Left ventricle myocardium inferior (tissue), 1 donor: ENCODE data around the gene NT5M. TPM values are rescaled to one million over a fixed set of nuclear protein-coding genes. Genes with fewer than 3 reads are reported as not detected.

ENCODE experiments used
- DNase-seq: peaks from one replicate; pipeline ENCODE4 v3.0.0-alpha.2; 2020
- H3K27ac ChIP-seq: fragments of 200-600 bp; replicated peaks from 2 replicates; pipeline ENCODE4 v1.8.0; 2021
- H3K27me3 ChIP-seq: fragments of 200-600 bp; 2 replicates; pipeline ENCODE4 v1.8.0; 2021; ENCODE audit warnings: low read depth
- H3K36me3 ChIP-seq: fragments of 200-600 bp; 2 replicates; pipeline ENCODE4 v1.8.0; 2021
- H3K4me1 ChIP-seq: fragments of 200-600 bp; 2 replicates; pipeline ENCODE4 v1.8.0; 2021
- H3K4me3 ChIP-seq: fragments of 200-600 bp; 2 replicates; pipeline ENCODE4 v1.8.0; 2021; ENCODE audit warnings: mild to moderate bottlenecking, moderate library complexity
- H3K9me3 ChIP-seq: fragments of 200-600 bp; replicated peaks from 2 replicates; pipeline ENCODE4 v1.8.0; 2021
- intact Hi-C: fragments of 100-400 bp; cut with micrococcal nuclease; formaldehyde crosslinking; loops from one replicate; pipeline ENCODE4 v1.11.0; 2022
- total RNA-seq: library from RNA; stranded (reverse); fragmentation: NEBNext Ultra II Directional; extraction: Animal tissue kit (Norgen Biotek cat#: 25700); gene quantifications from one replicate; pipeline ENCODE4 v1.2.1, GENCODE V29; 2021
- TF ChIP-seq, protein P1 (sequence below): fragments of 200-600 bp; IDR thresholded peaks from 2 replicates; pipeline ENCODE4 v1.8.0; 2021; ENCODE audit warnings: antibody characterized with exemption, mild to moderate bottlenecking, borderline replicate concordance
- donor health status: DM: no; HTN: yes; CAD: no; lungs with severe emphysema.

The NT5M gene
- total RNA-seq, 1 donor from 2014 or later: 11.2 TPM

DNA sequence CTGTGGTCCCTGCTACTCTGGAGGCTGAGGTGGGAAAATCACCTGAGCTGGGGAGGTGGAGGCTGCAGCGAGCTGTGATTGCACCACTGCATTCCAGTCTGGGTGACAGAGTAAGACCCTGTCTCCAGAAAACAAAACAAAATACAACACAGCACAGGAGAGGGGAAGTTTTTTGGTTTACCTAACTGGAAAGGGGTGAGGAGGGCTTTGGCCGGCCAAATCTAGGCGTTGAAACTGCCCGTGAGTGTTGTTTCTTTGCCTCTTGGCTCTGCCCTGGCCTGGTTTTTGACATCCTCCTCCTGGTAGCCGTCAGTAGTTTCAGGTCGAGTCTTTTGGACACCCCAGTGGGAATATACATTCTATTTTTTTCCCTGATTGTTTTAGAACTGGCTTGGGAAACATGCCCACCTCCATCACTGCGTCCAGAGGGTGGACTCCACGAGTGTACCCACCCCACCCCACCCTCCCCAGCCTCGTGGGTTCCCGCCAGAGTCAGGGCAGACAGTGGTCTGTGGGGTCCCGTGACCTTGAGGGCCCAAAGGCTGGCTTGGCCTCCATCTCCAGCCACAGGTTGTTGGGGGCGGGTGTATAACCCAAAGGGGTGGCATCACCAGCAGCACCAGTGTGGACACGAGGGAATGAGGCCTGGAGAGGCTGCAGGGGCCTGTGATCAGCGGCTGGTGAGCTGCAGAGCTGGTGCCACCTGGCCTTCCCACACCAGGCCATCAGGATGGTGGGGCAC lies 42.7 kb downstream of the NT5M start:
- intact Hi-C loops: no loop called here
- no peak for DNase-seq
- Histone ChIP-seq H3K4me3 (no peak overlapping the region), H3K4me1 (peaks cover 3% of the 10 kb centered on the region), H3K36me3 (no peaks in the 10 kb centered on the region), H3K27ac (no peak overlapping the region), H3K27me3 (no peaks in the 10 kb centered on the region), H3K9me3 (no peaks in the 10 kb centered on the region)
- TF ChIP-seq, protein P1, sequence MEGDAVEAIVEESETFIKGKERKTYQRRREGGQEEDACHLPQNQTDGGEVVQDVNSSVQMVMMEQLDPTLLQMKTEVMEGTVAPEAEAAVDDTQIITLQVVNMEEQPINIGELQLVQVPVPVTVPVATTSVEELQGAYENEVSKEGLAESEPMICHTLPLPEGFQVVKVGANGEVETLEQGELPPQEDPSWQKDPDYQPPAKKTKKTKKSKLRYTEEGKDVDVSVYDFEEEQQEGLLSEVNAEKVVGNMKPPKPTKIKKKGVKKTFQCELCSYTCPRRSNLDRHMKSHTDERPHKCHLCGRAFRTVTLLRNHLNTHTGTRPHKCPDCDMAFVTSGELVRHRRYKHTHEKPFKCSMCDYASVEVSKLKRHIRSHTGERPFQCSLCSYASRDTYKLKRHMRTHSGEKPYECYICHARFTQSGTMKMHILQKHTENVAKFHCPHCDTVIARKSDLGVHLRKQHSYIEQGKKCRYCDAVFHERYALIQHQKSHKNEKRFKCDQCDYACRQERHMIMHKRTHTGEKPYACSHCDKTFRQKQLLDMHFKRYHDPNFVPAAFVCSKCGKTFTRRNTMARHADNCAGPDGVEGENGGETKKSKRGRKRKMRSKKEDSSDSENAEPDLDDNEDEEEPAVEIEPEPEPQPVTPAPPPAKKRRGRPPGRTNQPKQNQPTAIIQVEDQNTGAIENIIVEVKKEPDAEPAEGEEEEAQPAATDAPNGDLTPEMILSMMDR: no peak

DNA sequence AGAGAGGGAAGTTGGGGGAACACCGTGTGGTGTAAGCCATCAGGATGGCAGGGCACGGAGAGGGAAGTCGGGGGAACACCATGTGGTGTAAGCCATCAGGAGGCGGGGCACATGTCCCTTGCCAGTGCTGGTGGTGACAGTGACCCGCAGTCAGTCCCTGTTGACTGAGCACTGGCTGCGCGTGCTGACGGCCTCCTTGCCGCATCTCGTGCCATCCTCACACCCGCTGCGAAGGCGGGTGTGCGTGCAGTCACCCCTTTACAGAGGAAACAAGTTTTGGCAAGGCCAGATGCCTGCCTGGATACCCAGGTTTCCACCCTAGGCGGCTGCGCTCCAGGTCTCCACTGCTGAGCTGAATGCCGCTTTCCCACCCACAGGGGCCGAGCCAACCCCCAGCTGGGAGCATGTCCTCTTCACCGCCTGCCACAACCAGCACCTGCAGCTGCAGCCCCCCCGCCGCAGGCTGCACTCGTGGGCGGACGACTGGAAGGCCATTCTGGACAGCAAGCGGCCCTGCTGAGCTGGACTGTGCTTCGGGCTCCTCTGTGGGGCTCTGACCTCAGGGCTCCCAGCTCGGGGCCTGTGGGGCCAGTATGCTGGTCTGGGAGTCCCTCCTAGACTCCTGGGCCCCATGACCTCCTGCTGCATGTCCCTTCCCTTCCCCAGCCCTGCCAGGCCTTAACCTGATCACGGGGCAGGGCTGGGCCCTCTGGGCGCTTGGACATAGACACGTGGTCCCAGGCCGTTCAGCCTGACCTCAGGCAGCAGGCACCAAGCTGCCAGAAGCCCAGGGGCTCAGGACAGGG lies 43.5 kb downstream of the NT5M start:
- Histone ChIP-seq H3K27ac (no peak overlapping the region), H3K27me3 (no peaks in the 10 kb centered on the region), H3K4me3 (no peak overlapping the region), H3K36me3 (no peaks in the 10 kb centered on the region), H3K4me1 (peaks cover 4% of the 10 kb centered on the region), H3K9me3 (no peaks in the 10 kb centered on the region)
- intact Hi-C loops: no loop called here
- DNase-seq: no peak
- TF ChIP-seq, protein P1: no peak

GRCh38 chr17:17347234-17347955 lies 44.2 kb downstream of the NT5M start:
- Histone ChIP-seq H3K4me3 (no peak overlapping the region), H3K27me3 (no peaks in the 10 kb centered on the region), H3K9me3 (no peaks in the 10 kb centered on the region), H3K36me3 (no peaks in the 10 kb centered on the region), H3K4me1 (peaks cover 9% of the 10 kb centered on the region), H3K27ac (no peak overlapping the region)
- DNase-seq: no peak
- TF ChIP-seq, protein P1: no peak
- intact Hi-C loops: no loop called here

DNA sequence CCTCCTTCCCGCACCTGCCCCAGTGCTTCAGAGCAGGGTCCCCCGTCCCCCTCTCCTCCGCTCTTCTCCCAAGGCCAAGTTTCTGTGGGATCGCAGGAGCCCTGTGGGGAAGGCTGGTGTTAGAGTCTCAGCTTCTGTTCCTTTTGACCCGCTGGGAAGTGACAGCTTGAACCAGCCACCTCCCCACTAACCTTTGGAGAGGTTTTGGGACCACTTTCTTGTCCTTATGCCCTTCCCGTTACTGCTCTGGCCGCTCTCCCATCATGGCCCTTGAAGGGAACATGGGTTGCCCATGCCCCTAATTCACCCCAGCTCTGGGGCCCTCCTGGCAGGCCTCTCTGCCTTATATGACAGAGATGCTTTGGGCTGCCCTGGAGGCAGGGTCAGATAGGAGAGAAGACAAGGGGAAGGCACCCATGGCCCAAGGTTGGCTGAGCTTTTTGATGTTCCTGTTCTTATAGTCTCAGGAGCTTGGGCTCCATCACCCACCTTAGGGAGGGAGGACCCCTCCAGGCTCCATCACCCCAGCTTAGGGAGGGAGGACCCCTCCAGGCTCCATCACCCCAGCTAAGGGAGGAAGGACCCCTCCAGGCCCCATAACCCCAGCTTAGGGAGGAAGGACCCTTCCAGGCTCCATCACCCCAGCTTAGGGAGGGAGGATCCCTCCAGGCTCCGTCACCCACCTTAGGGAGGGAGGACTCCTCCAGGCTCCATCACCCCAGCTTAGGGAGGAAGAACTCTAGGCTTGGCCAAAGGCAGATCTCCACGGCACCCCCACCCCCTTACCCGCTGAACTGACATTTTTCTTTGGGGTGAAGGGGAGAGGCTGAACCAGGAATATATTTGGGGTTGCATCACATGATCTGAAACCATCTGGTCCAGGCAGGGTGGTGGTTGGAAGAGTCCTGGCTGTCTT lies 45.0 kb downstream of the NT5M start:
- no peak overlapping the region for H3K27ac ChIP-seq
- no peaks in the 10 kb centered on the region for H3K27me3 ChIP-seq
- H3K4me3 ChIP-seq: no peak overlapping the region
- H3K9me3 ChIP-seq: no peaks in the 10 kb centered on the region
- H3K4me1 ChIP-seq: peaks cover 12% of the 10 kb centered on the region
- DNase-seq: no peak
- intact Hi-C loops: no loop called here
- TF ChIP-seq, protein P1: no peak
- no peaks in the 10 kb centered on the region for H3K36me3 ChIP-seq
